Measurements from ENCODE around the gene SLC15A3. TPM values are rescaled to one million over a fixed set of nuclear protein-coding genes. Genes with fewer than 3 reads are reported as not detected.
A peak's percentile ranks its signal among the peaks of the same experiment; 100 is the strongest.

The SLC15A3 gene
- total RNA-seq, 1 experiment from 2014 or later, result 8.7 TPM

DNA sequence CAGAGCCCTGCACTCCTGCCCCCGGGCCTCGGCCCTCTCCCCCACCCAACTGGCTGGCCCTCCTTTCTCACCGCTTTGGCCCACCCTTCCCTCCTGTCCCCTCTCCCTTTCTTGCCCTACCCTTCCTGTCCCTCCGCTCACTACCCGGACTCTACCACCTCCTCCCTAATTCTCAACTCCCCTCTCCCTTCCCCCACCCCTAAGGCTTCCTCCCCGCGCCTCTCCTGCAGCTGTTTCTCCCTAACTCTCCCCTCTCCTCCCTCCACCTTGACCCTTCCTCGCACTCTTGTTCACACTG, 421 bp downstream of the SLC15A3 start:
- no TSS peak for BruUV-seq (replicated peaks)
- in situ Hi-C loops (cut with HindIII; ENCODE audit: low pct_unique_long_range_greater_than_20kb, low sequenced_read_pairs), result no loop called here
- Histone ChIP-seq H3K27me3 (ENCODE audit: control insufficient read depth, insufficient read depth, low read length) (no peaks in the 10 kb centered on the region), H3K36me3 (ENCODE audit: control insufficient read depth, insufficient read depth, low read length) (no peaks in the 10 kb centered on the region), H3K27ac (ENCODE audit: low read length) (peak overlapping the region; percentile 78; the same call in 1 of the 2 replicates), H3K4me1 (ENCODE audit: control insufficient read depth, insufficient read depth, low read length) (no peaks in the 10 kb centered on the region), H3K9me3 (ENCODE audit: control insufficient read depth, insufficient read depth, low read depth, low read length) (no peaks in the 10 kb centered on the region), H3K4me3 (ENCODE audit: low read depth in 2 of 2, low read length in 2 of 2) (no peak overlapping the region)
- ChIA-PET POLR2A (no interaction called here), CTCF (no interaction called here)
- intact Hi-C loops (cut with micrococcal nuclease; ENCODE audit: unreplicated experiment), result no loop called here
- ATAC-seq, result no peak
- no peak for DNase-seq (ENCODE audit: low read depth, low spot score)
- no peak for TF ChIP-seq POLR2AphosphoS5 (IDR thresholded peaks at IDR 0.05; ENCODE audit: low read depth, low read length)

DNA sequence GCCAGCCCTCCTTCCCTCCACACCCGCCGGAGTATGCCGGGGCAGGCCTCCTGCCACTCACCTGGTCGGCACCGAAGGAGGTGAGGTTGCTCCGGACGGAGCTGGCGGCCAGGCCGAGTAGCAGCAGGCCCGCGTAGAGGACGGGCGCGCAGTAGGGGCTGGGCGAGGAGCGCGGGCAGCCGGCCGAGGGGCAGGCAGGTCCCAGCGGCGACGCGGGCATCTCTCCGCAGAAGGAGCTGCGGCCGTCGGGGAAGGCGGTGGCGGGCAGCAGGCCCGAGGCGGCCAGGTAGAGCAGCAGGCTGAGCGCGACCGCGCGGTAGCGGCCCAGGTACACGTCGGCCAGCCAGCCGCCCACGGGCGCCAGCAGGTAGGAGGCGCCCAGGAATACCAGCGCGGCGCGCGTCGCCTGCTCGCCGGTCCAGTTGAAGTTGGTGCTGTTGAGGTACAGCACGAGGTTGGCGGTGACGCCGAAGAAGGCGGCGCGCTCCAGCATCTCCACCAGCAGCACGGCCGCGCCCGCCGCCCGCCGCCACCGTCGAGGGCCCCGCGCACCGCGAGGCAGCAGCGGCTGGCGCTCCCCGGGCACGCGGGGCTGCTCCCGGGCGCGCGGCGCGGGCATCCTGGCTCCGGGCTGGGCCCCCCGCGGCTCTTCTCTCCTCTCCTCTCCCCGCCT, 907 bp downstream of the SLC15A3 start:
- BruUV-seq (replicated peaks), result no TSS peak
- Histone ChIP-seq H3K9me3 (ENCODE audit: control insufficient read depth, insufficient read depth, low read depth, low read length) (no peaks in the 10 kb centered on the region), H3K27me3 (ENCODE audit: control insufficient read depth, insufficient read depth, low read length) (no peaks in the 10 kb centered on the region), H3K4me3 (ENCODE audit: low read depth in 2 of 2, low read length in 2 of 2) (no peak overlapping the region), H3K4me1 (ENCODE audit: control insufficient read depth, insufficient read depth, low read length) (no peaks in the 10 kb centered on the region), H3K36me3 (ENCODE audit: control insufficient read depth, insufficient read depth, low read length) (no peaks in the 10 kb centered on the region), H3K27ac (ENCODE audit: low read length) (no peak overlapping the region)
- ATAC-seq (no peak), DNase-seq (ENCODE audit: low read depth, low spot score) (no peak)
- ChIA-PET POLR2A (no interaction called here), CTCF (no interaction called here)
- intact Hi-C loops (cut with micrococcal nuclease; ENCODE audit: unreplicated experiment), result no loop called here
- in situ Hi-C loops (cut with HindIII; ENCODE audit: low pct_unique_long_range_greater_than_20kb, low sequenced_read_pairs), result no loop called here
- TF ChIP-seq TCF7L2 (IDR thresholded peaks at IDR 0.05; ENCODE audit: low read depth, low read length) (no peak), POLR2AphosphoS5 (IDR thresholded peaks at IDR 0.05; ENCODE audit: low read depth, low read length) (no peak), SIN3A (IDR thresholded peaks at IDR 0.05; ENCODE audit: borderline replicate concordance, insufficient read depth, low read depth, low read length) (no peak)
- TF ChIP-seq, protein P1, sequence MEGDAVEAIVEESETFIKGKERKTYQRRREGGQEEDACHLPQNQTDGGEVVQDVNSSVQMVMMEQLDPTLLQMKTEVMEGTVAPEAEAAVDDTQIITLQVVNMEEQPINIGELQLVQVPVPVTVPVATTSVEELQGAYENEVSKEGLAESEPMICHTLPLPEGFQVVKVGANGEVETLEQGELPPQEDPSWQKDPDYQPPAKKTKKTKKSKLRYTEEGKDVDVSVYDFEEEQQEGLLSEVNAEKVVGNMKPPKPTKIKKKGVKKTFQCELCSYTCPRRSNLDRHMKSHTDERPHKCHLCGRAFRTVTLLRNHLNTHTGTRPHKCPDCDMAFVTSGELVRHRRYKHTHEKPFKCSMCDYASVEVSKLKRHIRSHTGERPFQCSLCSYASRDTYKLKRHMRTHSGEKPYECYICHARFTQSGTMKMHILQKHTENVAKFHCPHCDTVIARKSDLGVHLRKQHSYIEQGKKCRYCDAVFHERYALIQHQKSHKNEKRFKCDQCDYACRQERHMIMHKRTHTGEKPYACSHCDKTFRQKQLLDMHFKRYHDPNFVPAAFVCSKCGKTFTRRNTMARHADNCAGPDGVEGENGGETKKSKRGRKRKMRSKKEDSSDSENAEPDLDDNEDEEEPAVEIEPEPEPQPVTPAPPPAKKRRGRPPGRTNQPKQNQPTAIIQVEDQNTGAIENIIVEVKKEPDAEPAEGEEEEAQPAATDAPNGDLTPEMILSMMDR (IDR thresholded peaks at IDR 0.05), result no peak
- TF ChIP-seq, protein P2, sequence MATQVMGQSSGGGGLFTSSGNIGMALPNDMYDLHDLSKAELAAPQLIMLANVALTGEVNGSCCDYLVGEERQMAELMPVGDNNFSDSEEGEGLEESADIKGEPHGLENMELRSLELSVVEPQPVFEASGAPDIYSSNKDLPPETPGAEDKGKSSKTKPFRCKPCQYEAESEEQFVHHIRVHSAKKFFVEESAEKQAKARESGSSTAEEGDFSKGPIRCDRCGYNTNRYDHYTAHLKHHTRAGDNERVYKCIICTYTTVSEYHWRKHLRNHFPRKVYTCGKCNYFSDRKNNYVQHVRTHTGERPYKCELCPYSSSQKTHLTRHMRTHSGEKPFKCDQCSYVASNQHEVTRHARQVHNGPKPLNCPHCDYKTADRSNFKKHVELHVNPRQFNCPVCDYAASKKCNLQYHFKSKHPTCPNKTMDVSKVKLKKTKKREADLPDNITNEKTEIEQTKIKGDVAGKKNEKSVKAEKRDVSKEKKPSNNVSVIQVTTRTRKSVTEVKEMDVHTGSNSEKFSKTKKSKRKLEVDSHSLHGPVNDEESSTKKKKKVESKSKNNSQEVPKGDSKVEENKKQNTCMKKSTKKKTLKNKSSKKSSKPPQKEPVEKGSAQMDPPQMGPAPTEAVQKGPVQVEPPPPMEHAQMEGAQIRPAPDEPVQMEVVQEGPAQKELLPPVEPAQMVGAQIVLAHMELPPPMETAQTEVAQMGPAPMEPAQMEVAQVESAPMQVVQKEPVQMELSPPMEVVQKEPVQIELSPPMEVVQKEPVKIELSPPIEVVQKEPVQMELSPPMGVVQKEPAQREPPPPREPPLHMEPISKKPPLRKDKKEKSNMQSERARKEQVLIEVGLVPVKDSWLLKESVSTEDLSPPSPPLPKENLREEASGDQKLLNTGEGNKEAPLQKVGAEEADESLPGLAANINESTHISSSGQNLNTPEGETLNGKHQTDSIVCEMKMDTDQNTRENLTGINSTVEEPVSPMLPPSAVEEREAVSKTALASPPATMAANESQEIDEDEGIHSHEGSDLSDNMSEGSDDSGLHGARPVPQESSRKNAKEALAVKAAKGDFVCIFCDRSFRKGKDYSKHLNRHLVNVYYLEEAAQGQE (IDR thresholded peaks at IDR 0.05; ENCODE audit: insufficient read depth in 1 of 2, low read depth in 2 of 2, low read length in 1 of 2), result no peak

DNA sequence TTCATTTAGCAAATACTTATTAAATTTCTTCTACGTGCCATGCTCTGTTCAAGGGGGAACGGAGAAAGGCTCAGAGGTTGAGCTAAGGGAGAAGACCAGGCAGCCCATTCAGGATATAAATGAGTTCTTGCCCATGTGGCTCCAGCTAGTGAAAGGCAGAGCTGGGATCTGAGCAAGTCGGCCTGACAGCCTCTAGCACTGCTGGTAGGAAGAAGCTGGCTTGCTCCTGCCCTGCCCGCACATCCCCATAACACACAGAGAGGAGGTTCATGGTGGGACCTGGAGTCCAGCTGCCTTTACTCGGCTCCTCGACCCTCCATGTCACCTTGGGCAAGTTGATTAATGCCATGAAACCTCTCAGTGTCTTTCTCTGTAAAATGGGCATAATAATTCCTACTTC, 2.0 kb downstream of the SLC15A3 start:
- no peak overlapping the region for H3K4me3 ChIP-seq (ENCODE audit: low read depth in 2 of 2, low read length in 2 of 2)
- no peaks in the 10 kb centered on the region for H3K36me3 ChIP-seq (ENCODE audit: control insufficient read depth, insufficient read depth, low read length)
- no peaks in the 10 kb centered on the region for H3K4me1 ChIP-seq (ENCODE audit: control insufficient read depth, insufficient read depth, low read length)
- H3K9me3 ChIP-seq (ENCODE audit: control insufficient read depth, insufficient read depth, low read depth, low read length), result no peaks in the 10 kb centered on the region
- BruUV-seq (replicated peaks), result no TSS peak
- ChIA-PET CTCF (no interaction called here), POLR2A (no interaction called here)
- TF ChIP-seq POLR2AphosphoS5 (IDR thresholded peaks at IDR 0.05; ENCODE audit: low read depth, low read length), result no peak
- no peak for TF ChIP-seq TCF7L2 (IDR thresholded peaks at IDR 0.05; ENCODE audit: low read depth, low read length)
- no peak for TF ChIP-seq SIN3A (IDR thresholded peaks at IDR 0.05; ENCODE audit: borderline replicate concordance, insufficient read depth, low read depth, low read length)
- TF ChIP-seq, protein P2 (IDR thresholded peaks at IDR 0.05; ENCODE audit: insufficient read depth in 1 of 2, low read depth in 2 of 2, low read length in 1 of 2), result no peak
- TF ChIP-seq, protein P1 (IDR thresholded peaks at IDR 0.05), result no peak
- ATAC-seq, result peak; percentile 43
- H3K27ac ChIP-seq (ENCODE audit: low read length), result no peak overlapping the region
- intact Hi-C loops (cut with micrococcal nuclease; ENCODE audit: unreplicated experiment) (no loop called here), in situ Hi-C loops (cut with HindIII; ENCODE audit: low pct_unique_long_range_greater_than_20kb, low sequenced_read_pairs) (no loop called here)
- no peaks in the 10 kb centered on the region for H3K27me3 ChIP-seq (ENCODE audit: control insufficient read depth, insufficient read depth, low read length)
- no peak for DNase-seq (ENCODE audit: low read depth, low spot score)

Data from Panc1 (cell line).